Ovary (tissue), 3 donors: ENCODE results near the gene LINGO3.

Experiments
- EP300 ChIP-seq: sonication (generic); formaldehyde crosslinking; IDR thresholded peaks from one replicate; pipeline ENCODE4 v1.6.1; 2017; ENCODE audit warnings: antibody characterized with exemption
- POLR2A ChIP-seq: fragments of 450-650 bp; IDR thresholded peaks from one replicate; pipeline ENCODE4 v1.6.1; 2017; ENCODE audit warnings: antibody characterized with exemption, mild to moderate bottlenecking, moderate library complexity
- TF ChIP-seq, protein P1 (sequence below), 3 donors: fragments of 450-650 bp in 2 of 3; fragments of 200-600 bp in 1 of 3; IDR thresholded peaks; one replicate each; pipeline versions ENCODE4 v1.5.1 to v1.8.0; 2016 to 2022; ENCODE audit warnings: antibody characterized with exemption in 3 of 3, mild to moderate bottlenecking in 1 of 3
- donor health status: DM: no; HTN: no; CAD: no.

DNA sequence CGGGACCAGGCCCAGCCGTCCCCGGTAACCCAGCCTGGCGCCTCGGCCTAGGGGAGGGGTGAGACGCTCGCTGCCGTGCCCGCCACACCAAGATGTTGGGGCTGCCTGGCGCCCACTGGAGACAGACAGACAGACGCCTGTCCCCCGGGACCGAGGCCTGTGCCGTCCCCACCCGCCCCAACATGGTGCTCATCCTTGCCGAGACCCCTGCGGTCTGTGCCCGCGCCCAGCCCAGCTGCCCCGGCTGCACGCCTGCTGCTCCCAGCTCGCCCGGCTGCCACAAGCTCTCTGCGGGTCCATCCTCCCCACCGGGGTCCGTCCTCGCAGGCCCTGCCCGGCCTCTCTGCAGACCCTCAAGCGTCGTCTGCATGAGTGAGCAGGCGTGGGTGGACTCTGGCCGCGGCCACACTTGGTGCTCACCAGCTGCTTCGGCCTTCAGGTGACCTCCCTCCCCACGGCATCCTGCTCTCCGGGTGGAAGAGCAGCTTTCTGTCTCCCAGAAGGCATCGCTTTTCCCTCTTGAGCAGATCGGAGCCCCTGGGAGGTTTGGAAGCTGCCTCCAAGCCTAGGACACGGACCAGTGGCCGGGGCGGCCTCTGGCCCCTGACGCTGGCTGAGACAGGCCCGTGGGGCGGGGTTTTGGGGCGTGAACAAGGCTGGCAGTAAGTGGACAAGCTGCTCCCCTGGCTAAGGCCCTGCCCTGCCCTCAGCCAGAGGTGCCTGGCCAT, 45.4 kb upstream of the LINGO3 start:
- TF ChIP-seq, protein P1, sequence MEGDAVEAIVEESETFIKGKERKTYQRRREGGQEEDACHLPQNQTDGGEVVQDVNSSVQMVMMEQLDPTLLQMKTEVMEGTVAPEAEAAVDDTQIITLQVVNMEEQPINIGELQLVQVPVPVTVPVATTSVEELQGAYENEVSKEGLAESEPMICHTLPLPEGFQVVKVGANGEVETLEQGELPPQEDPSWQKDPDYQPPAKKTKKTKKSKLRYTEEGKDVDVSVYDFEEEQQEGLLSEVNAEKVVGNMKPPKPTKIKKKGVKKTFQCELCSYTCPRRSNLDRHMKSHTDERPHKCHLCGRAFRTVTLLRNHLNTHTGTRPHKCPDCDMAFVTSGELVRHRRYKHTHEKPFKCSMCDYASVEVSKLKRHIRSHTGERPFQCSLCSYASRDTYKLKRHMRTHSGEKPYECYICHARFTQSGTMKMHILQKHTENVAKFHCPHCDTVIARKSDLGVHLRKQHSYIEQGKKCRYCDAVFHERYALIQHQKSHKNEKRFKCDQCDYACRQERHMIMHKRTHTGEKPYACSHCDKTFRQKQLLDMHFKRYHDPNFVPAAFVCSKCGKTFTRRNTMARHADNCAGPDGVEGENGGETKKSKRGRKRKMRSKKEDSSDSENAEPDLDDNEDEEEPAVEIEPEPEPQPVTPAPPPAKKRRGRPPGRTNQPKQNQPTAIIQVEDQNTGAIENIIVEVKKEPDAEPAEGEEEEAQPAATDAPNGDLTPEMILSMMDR (IDR thresholded peaks at IDR 0.05) = no peak
- no peak for TF ChIP-seq POLR2A
- TF ChIP-seq EP300 = no peak
